ENCODE data around the gene CPLX4. TPM values are rescaled to one million over a fixed set of nuclear protein-coding genes. Genes with fewer than 3 reads are reported as not detected.

CPLX4 gene
- not detected for polyA plus RNA-seq (2012; ENCODE audit: missing spikeins)

- DNase-seq (ENCODE audit: insufficient read length) (no peak), FAIRE-seq (no peak)
- TF ChIP-seq POLR2AphosphoS5 (IDR thresholded peaks at IDR 0.05; ENCODE audit: low read depth, low read length), result no peak
- TF ChIP-seq POLR2A (IDR thresholded peaks at IDR 0.05; ENCODE audit: low read depth, low read length), result no peak
- no peak for TF ChIP-seq TAF1 (IDR thresholded peaks at IDR 0.05; ENCODE audit: borderline replicate concordance, low read depth, low read length)
These were observed at the start of gene CPLX4 for GRCh38 chr18:59318460-59319050. Gene CPLX4 (minus strand): TSS chr18:59318649. CDS start chr18:59318462, 187 bp downstream.

GRCh38 chr18:59360381-59360780, 41.9 kb upstream of the CPLX4 start:
- FAIRE-seq (no peak), DNase-seq (ENCODE audit: insufficient read length) (no peak)
- no peak for TF ChIP-seq TAF1 (IDR thresholded peaks at IDR 0.05; ENCODE audit: borderline replicate concordance, low read depth, low read length)
- TF ChIP-seq POLR2A (IDR thresholded peaks at IDR 0.05; ENCODE audit: low read depth, low read length), result no peak
- no peak for TF ChIP-seq POLR2AphosphoS5 (IDR thresholded peaks at IDR 0.05; ENCODE audit: low read depth, low read length)

GRCh38 chr18:59359576-59359952, 41.1 kb upstream of the CPLX4 start:
- FAIRE-seq (no peak), DNase-seq (ENCODE audit: insufficient read length) (no peak)
- TF ChIP-seq POLR2A (IDR thresholded peaks at IDR 0.05; ENCODE audit: low read depth, low read length) (no peak), TAF1 (IDR thresholded peaks at IDR 0.05; ENCODE audit: borderline replicate concordance, low read depth, low read length) (no peak), POLR2AphosphoS5 (IDR thresholded peaks at IDR 0.05; ENCODE audit: low read depth, low read length) (no peak)

- DNase-seq (ENCODE audit: insufficient read length), result peak; percentile 89
- FAIRE-seq, result peak; percentile 94
These were observed 40.5 kb upstream of the CPLX4 start, which contains the start of gene LMAN1 for GRCh38 chr18:59358712-59359575. Gene LMAN1 (minus strand): TSS chr18:59359265. CDS start chr18:59359244, 21 bp downstream.

GRCh38 chr18:59358414-59358711, 39.9 kb upstream of the CPLX4 start:
- DNase-seq (ENCODE audit: insufficient read length), result peak; percentile 4
- no peak for FAIRE-seq
- TF ChIP-seq POLR2A (IDR thresholded peaks at IDR 0.05; ENCODE audit: low read depth, low read length) (no peak), TAF1 (IDR thresholded peaks at IDR 0.05; ENCODE audit: borderline replicate concordance, low read depth, low read length) (no peak), POLR2AphosphoS5 (IDR thresholded peaks at IDR 0.05; ENCODE audit: low read depth, low read length) (no peak)

More at GRCh38 chr18:59358712-59359575, 40.5 kb upstream of the CPLX4 start, which contains the start of gene LMAN1:
- peak; percentile 74; the same call in 1 of the 2 replicates for TF ChIP-seq POLR2AphosphoS5 (IDR thresholded peaks at IDR 0.05; ENCODE audit: low read depth, low read length)
- TF ChIP-seq TAF1 (IDR thresholded peaks at IDR 0.05; ENCODE audit: borderline replicate concordance, low read depth, low read length), result peak; percentile 90
- TF ChIP-seq POLR2A (IDR thresholded peaks at IDR 0.05; ENCODE audit: low read depth, low read length), result peak; percentile 88

GRCh38 chr18:59357928-59358327, 39.5 kb upstream of the CPLX4 start:
- FAIRE-seq (no peak), DNase-seq (ENCODE audit: insufficient read length) (no peak)
- TF ChIP-seq TAF1 (IDR thresholded peaks at IDR 0.05; ENCODE audit: borderline replicate concordance, low read depth, low read length), result no peak

- TF ChIP-seq TAF1 (IDR thresholded peaks at IDR 0.05; ENCODE audit: borderline replicate concordance, low read depth, low read length) (no peak), POLR2A (IDR thresholded peaks at IDR 0.05; ENCODE audit: low read depth, low read length) (no peak), POLR2AphosphoS5 (IDR thresholded peaks at IDR 0.05; ENCODE audit: low read depth, low read length) (no peak)
- FAIRE-seq (peak; percentile 40), DNase-seq (ENCODE audit: insufficient read length) (no peak)
These were observed 36.3 kb upstream of the CPLX4 start for GRCh38 chr18:59354731-59355130.

- DNase-seq (ENCODE audit: insufficient read length) (no peak), FAIRE-seq (peak; percentile 30)
- TF ChIP-seq TAF1 (IDR thresholded peaks at IDR 0.05; ENCODE audit: borderline replicate concordance, low read depth, low read length), result no peak
- TF ChIP-seq POLR2AphosphoS5 (IDR thresholded peaks at IDR 0.05; ENCODE audit: low read depth, low read length), result no peak
- no peak for TF ChIP-seq POLR2A (IDR thresholded peaks at IDR 0.05; ENCODE audit: low read depth, low read length)
These were observed 34.7 kb upstream of the CPLX4 start for GRCh38 chr18:59353079-59353680.

- TF ChIP-seq POLR2A (IDR thresholded peaks at IDR 0.05; ENCODE audit: low read depth, low read length) (no peak), TAF1 (IDR thresholded peaks at IDR 0.05; ENCODE audit: borderline replicate concordance, low read depth, low read length) (no peak), POLR2AphosphoS5 (IDR thresholded peaks at IDR 0.05; ENCODE audit: low read depth, low read length) (no peak)
- FAIRE-seq, result peak; percentile 67
- DNase-seq (ENCODE audit: insufficient read length), result no peak
These were observed 33.9 kb upstream of the CPLX4 start for GRCh38 chr18:59352250-59352855.

GRCh38 chr18:59345556-59345955, 27.1 kb upstream of the CPLX4 start:
- TF ChIP-seq TAF1 (IDR thresholded peaks at IDR 0.05; ENCODE audit: borderline replicate concordance, low read depth, low read length) (no peak), POLR2AphosphoS5 (IDR thresholded peaks at IDR 0.05; ENCODE audit: low read depth, low read length) (no peak), POLR2A (IDR thresholded peaks at IDR 0.05; ENCODE audit: low read depth, low read length) (no peak)
- DNase-seq (ENCODE audit: insufficient read length) (no peak), FAIRE-seq (no peak)

GRCh38 chr18:59344996-59345395, 26.5 kb upstream of the CPLX4 start:
- DNase-seq (ENCODE audit: insufficient read length) (no peak), FAIRE-seq (peak; percentile 57)
- no peak for TF ChIP-seq POLR2AphosphoS5 (IDR thresholded peaks at IDR 0.05; ENCODE audit: low read depth, low read length)
- no peak for TF ChIP-seq POLR2A (IDR thresholded peaks at IDR 0.05; ENCODE audit: low read depth, low read length)

Measured in GM12892 (cell line).